HG03457 (cell line): ENCODE measurements around the gene NEU3.
A peak's percentile ranks its signal among the peaks of the same experiment; 100 is the strongest.
"Not testable (repeated sequence)": the region's sequence is repeated elsewhere in the genome, so short reads cannot be mapped to it uniquely, and the experiment has no call there.

Source experiments
- ATAC-seq: cut with Tn5 transposase; IDR thresholded peaks from one replicate; pipeline ENCODE4 v1.9.1; 2021; ENCODE audit warnings: moderate number of reproducible peaks; ENCODE audit not compliant: unreplicated experiment

NEU3 gene

DNA sequence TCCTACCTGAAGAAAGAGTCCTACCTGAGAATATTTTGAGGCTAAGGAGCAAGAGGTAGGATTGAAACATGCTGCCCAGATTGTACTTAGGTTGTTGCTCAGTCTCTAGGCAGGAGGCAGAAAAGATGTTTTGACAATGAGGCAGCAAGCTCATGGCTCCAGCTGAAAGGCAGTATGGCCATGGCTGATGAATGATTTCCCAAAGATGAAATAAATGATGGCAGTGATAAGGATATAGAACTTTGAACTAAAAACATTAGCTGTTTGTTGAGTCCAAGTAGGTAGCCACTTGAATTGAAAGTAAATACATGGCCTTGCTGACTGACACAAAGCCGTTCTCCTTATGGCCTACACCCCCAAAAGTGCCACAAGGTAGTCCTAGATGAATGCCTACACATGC, 6.8 kb upstream of the NEU3 start:
- no peak for ATAC-seq

GRCh38 chr11:74984070-74984469, 4.7 kb upstream of the NEU3 start:
- no peak for ATAC-seq

DNA sequence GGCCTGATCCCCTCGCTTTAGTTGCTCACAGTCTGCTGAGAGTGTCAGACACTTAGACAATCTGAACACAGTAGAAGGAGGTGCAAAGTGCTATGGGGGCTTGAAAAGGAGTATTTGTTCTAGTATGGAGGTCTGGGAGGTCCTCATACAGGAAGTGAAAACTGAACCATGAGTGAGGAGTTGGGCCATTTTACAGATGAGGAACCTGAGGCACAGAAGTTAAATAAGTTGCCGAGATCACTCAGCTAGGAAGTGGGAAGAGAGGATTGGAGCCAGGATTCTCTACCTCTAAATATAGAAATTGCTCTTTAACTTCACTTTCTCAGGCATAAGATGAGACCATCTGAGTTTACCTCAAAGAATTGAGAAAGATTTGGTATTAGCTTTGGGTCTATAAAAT, 4.0 kb upstream of the NEU3 start:
- ATAC-seq, result no peak

- ATAC-seq, result peak; percentile 11
These were observed 516 bp downstream of the NEU3 start for GRCh38 chr11:74989260-74989638.

GRCh38 chr11:74990150-74990549, 1.4 kb downstream of the NEU3 start:
- not testable (repeated sequence) for ATAC-seq

DNA sequence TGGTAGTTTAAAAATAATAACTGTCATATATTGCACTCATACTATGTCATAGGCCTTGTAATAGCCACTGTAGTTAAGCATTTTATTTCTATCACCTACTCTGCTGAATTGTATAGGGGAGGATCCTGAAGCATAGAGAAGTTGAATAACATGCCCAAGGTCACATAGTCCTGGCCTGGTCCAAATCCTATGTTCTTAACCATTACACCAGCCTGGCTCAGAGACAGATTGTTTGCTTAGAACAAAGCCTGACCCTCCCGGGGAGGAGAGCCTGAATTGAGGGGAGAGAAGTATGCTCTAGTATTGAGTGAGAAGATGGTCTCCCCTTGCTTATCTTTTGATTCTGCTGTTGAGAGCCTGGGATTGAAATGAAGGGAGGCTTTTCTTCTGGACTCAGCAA, 2.2 kb downstream of the NEU3 start:
- ATAC-seq, result no peak

DNA sequence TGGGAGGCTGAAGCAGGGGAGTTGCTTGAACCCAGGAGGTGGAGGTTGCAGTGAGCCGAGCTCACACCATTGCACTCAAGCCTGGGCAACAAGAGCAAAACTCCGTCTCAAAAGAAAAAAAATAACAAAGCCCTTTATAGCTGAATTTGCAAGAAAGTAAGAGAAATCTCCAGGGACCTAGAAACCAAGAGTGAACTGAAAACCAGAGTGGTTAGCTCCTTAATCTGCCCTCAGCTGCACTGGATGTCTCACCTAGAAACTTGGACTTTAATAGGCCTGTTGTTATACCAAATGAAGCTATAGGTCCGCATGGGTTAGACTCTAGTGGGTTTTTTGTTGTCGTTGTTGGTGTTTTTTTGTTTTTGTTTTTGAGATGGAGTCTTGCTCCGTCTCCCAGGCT, 4.1 kb downstream of the NEU3 start:
- no peak for ATAC-seq

- ATAC-seq, result no peak
These were observed 12.2 kb downstream of the NEU3 start for GRCh38 chr11:75000975-75001354.

GRCh38 chr11:75001686-75002085, 13.0 kb downstream of the NEU3 start:
- ATAC-seq, result no peak

DNA sequence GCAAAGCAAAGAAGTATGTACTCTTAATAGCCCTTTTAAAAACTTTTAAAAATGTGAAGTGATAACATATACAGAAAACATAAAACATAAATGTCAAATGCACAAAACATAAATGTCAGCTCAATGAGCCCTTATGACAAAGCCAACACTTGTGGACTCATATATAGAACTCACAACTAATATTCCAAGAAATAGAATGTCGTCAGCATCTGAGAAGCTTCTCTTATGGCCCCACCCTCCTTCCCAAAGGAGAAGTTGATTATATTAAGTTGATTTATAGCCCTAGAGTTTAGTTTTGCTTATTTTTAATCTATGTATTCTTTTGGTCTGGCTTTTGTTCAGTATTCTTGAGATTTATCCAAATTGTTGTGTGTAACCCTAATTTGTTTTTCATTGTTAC, 13.8 kb downstream of the NEU3 start:
- ATAC-seq, result no peak

DNA sequence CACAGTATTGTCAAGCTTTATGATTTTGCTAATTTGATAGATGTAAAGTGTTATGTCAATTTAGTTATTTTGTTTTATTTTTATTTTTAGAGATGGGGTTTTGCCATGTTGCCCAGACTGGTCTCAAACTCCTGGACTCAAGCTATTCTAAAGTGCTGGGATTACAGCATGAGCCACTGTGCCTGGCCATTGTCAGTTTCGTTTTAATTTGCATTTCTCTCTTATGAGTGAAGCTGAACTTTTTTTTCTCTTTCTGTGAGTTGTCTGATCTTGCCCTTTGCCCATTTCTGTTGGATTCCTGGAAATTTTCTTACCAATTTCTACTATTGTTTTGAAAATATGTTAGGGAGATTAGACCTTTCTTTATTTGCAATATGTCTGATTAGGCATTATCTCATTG, 15.5 kb downstream of the NEU3 start:
- ATAC-seq, result no peak

DNA sequence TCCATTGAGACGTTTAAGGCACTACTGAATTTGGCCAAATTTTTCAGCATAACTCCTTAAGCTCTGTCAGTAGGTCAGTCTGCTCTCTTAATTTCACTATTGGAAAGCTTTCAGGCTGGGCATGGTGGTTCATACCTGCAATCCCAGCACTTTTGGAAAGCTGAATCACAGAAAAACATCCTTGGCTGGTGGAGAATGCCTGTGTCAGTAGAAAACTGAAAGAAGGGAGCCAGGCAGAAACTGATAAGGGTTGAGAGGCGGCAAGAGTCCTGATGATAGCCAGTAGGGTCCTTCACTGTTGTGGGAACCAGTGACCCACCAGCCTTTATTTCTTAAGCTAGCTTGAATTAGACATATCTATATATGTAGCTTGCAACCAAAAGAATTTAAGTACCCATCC, 22.6 kb downstream of the NEU3 start:
- no peak for ATAC-seq

- ATAC-seq, result no peak
These were observed 23.1 kb downstream of the NEU3 start for GRCh38 chr11:75011872-75012271.

- no peak for ATAC-seq
These were observed 24.3 kb downstream of the NEU3 start for GRCh38 chr11:75013051-75013450.

GRCh38 chr11:75014129-75014528, 25.4 kb downstream of the NEU3 start:
- no peak for ATAC-seq

DNA sequence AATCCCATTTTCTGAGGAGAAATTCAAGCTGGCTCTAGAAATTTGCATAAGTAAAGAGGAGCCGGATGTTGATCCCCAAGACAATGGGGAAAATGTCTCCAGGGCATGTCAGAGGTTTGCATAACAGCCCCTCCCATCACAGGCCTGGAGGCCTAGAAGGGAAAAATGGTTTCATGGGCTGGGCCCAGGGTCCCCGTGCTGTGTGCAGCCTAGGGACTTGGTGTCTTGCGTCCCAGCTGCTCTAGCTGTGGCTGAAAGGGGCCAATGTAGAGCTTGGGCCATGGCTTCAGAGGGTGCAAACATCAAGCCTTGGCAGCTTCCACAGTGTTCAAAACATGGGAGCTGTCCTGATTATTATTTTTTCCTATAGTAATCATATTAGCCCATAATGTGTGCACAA, 30.5 kb downstream of the NEU3 start:
- ATAC-seq, result not testable (repeated sequence)

GRCh38 chr11:75020328-75020727, 31.6 kb downstream of the NEU3 start:
- not testable (repeated sequence) for ATAC-seq

GRCh38 chr11:75022296-75022695, 33.6 kb downstream of the NEU3 start:
- ATAC-seq, result no peak

DNA sequence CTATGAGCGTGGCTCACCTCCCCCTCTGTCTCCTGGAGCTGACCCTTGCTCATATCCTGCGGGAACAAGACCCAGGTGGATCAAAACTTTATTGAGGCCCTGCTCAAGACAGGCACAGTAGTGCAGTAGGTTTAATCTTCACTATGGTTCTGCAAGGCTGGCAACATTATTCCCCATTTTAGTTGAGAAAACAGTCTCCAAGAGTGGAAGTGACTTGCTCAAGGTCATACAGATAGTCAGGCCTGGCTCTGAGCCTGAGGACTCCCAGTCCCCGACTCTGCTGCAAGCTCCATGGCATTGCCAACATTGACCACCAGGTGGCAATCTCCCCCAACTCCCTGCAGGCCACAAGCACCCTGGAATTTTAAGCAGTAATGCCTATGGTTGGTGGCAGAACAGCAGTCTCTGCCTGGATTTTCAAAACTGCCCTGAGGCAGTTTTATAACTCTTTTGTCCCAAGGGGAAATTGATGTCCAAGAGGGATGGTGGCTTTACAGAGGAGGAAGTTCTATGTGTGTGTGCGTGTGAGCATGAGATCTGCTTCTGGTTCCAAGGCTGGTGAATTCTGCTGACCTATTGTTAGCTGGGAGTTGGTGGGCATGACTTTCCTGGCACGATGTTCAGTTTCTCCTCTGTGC, 34.1 kb downstream of the NEU3 start:
- no peak for ATAC-seq

DNA sequence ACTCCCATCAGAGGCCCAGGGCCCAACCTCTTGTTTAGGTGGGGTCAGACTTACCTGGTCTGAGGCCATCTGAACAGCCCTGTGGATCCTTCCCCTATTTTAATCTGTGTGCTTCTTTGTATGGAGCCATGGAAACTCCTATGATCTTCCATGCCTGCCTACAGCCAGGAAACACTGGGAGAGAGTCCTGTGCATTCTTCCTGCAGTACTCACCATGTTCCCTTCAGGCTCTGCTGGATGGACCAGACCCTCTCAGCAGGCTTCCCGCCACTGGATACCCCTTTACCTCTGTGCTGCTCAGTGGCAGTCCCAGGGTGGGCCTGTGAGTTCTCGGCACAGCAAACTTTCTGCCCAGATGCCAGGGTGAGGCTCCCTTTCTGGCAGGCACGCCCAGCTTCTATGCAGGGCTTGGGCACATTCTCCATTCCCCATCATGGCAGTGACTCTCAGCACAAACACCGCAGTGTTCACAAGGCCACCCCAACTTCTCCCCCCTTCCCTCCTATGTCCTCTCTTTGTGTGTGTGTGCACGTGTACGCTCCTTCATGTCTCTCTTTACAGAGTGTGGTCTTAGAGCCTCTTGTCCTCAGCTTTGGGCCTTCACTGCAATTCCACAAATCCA, 34.8 kb downstream of the NEU3 start:
- no peak for ATAC-seq

GRCh38 chr11:75024068-75024449, 35.3 kb downstream of the NEU3 start:
- no peak for ATAC-seq

DNA sequence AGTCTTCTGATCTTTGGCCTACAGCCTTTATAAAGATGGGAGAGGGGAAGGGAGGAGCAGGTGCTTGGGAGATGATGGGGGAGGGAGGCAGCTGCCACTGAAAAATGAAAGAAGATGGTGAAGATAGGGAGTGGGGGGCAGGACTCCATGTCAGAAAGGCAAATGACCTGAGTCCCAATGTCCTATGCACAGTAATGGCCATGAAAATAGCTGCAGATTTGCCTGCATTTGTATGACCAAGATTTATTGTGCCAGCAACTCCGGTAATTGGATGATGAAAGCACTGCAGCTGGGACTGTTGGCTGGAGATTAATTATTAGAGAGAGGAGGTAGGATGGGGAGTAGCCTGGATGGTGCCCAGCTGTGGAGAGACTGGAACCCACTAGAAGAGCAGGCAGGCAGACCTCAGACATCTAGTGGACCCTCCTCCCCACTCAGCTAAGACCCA, 36.1 kb downstream of the NEU3 start:
- ATAC-seq, result no peak

DNA sequence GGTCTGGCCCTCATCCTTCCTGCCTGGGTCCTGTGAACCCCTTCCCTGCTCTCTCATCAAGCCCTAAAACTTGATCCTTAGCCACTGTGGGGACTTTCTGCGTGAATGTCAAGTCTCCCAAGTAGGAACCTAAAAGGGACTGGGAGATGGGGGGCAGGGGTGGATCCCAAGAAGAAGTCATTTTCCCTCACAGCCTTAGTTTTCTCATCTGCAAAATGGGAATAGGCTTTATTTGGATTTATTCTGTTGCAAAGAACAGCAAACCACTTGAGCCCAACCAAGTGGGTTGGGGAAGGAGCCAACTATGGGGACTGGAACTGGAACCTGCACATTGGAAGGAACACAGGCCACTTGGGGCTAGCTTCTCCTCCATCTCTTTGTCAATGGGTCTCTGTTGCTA, 36.8 kb downstream of the NEU3 start:
- ATAC-seq, result no peak
